ENCODE results near the gene PTPN5.

The PTPN5 gene

DNA sequence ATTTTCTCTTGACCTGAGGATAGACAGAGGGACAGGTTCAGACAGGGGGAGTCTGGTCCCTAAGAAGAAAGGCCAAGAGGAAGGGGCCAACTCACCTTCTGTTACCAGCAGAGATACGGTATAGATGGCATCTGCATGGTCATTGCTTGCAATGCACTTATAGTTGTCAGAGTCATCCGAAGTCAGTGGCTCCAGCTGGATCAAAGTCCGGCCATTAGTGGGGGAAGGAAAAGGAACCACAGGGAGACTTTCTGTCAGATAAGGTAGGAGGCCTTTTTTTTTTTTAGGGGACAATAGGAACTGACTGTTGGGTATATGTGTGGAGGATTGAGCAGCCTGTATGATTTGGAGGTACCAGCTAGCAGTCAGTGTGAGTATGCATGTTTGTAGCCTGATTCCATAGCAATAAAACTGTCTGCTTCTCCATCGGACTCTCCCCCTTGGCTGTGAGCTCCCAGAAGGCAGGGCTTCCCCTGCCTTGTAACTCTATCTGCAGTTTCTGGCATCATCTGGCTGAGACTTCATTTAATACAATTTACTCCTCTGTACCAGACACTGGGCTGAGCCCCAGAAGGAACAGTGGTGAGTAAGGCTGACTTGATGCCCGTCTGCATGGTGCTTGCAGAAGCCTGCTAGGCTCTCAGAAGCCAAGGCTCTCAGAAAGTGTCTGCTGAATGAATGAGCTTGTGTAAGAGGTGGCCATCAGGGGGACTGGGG, 71.3 kb downstream of the PTPN5 start:
- H3K27me3 ChIP-seq (ENCODE audit: control insufficient read depth, insufficient read depth, low read length) = peaks cover 22% of the 10 kb centered on the region
- peak overlapping the region; percentile 83 for H3K4me3 ChIP-seq (ENCODE audit: low read depth, low read length)
- H3K9ac ChIP-seq (ENCODE audit: low read depth, low read length) = no peak overlapping the region
- no peaks in the 10 kb centered on the region for H3K36me3 ChIP-seq (ENCODE audit: control insufficient read depth, insufficient read depth, low read length)
- peaks cover 6% of the 10 kb centered on the region for H3K4me1 ChIP-seq (ENCODE audit: control insufficient read depth, insufficient read depth, low read length)
- no peaks in the 10 kb centered on the region for H3K9me3 ChIP-seq (ENCODE audit: control insufficient read depth, insufficient read depth, low read length)

GRCh38 chr11:18715476-18715875, 76.1 kb downstream of the PTPN5 start:
- Histone ChIP-seq H3K36me3 (ENCODE audit: control insufficient read depth, insufficient read depth, low read length) (no peaks in the 10 kb centered on the region), H3K9me3 (ENCODE audit: control insufficient read depth, insufficient read depth, low read length) (no peaks in the 10 kb centered on the region), H3K27me3 (ENCODE audit: control insufficient read depth, insufficient read depth, low read length) (peaks cover 20% of the 10 kb centered on the region), H3K9ac (ENCODE audit: low read depth, low read length) (no peak overlapping the region), H3K4me1 (ENCODE audit: control insufficient read depth, insufficient read depth, low read length) (no peaks in the 10 kb centered on the region), H3K4me3 (ENCODE audit: low read depth, low read length) (no peak overlapping the region)

GRCh38 chr11:18714443-18714780, 77.2 kb downstream of the PTPN5 start:
- Histone ChIP-seq H3K4me3 (ENCODE audit: low read depth, low read length) (no peak overlapping the region), H3K4me1 (ENCODE audit: control insufficient read depth, insufficient read depth, low read length) (no peaks in the 10 kb centered on the region), H3K27me3 (ENCODE audit: control insufficient read depth, insufficient read depth, low read length) (peaks cover 9% of the 10 kb centered on the region)

DNA sequence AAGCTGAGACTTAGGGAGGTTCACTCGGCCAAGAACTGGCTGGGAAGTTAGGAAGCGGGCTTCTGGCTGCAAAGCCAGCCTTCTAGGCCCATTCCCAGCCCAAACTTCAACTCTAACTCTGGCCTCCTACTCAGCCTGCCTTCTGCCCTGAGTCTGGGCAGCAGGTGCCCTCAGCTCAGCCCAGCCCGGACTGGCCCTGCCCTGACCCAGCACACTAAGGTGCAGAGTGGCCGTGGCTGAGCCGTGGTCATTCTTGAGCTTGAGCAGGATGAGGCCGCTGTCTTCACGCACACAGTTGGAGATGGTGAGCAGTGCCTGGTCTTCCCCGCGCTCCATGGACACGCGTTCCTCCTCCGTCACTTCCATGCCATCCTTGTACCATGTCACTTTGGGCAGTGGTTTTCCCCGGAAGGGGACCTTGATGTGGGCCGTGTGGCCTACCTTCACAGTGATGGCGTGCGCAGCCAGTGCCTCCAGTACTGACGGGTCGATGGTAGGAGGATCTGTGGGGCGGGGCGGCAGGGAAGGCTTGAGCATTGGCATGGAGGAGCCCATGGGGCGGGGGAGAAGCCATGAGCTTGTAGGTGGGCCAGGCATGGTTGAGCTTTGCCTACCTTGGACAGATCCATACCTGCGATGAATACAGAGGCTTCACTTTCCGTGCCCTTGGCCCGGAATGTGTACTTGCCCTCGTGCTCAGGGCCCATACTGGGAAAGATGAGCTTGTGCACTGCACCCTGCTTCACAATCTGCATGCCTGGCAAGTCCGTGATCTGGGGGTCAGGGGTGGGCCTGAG, 77.8 kb downstream of the PTPN5 start:
- no peak overlapping the region for H3K9ac ChIP-seq (ENCODE audit: low read depth, low read length)
- no peaks in the 10 kb centered on the region for H3K9me3 ChIP-seq (ENCODE audit: control insufficient read depth, insufficient read depth, low read length)
- H3K36me3 ChIP-seq (ENCODE audit: control insufficient read depth, insufficient read depth, low read length) = no peaks in the 10 kb centered on the region
- H3K27me3 ChIP-seq (ENCODE audit: control insufficient read depth, insufficient read depth, low read length) = peaks cover 12% of the 10 kb centered on the region
- H3K4me1 ChIP-seq (ENCODE audit: control insufficient read depth, insufficient read depth, low read length) = no peaks in the 10 kb centered on the region
- no peak overlapping the region for H3K4me3 ChIP-seq (ENCODE audit: low read depth, low read length)

More at GRCh38 chr11:18714443-18714780, 77.2 kb downstream of the PTPN5 start:
- Histone ChIP-seq H3K9me3 (ENCODE audit: control insufficient read depth, insufficient read depth, low read length) (no peaks in the 10 kb centered on the region), H3K36me3 (ENCODE audit: control insufficient read depth, insufficient read depth, low read length) (no peaks in the 10 kb centered on the region), H3K9ac (ENCODE audit: low read depth, low read length) (no peak overlapping the region)

DNA sequence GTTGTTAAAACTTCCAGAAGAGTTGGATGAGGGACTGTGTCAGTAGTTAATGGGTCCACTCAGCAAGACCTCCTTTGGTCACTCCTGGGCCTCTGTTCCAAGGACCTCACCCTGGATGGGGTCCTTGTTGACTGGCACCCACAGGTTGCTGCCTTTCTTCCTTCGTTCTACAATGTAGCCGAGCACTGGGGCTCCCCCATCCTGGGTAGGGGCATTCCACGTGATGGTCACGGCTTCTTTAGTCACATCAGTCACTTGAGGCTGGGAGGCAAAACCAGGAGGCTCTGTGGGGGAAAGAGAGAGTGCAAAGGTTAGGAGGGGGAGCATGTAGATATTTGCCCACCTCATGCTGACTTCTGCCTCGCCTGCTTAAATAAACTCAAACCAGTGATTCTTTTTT, 81.1 kb downstream of the PTPN5 start:
- Histone ChIP-seq H3K36me3 (ENCODE audit: control insufficient read depth, insufficient read depth, low read length) (no peaks in the 10 kb centered on the region), H3K9ac (ENCODE audit: low read depth, low read length) (no peak overlapping the region), H3K4me3 (ENCODE audit: low read depth, low read length) (no peak overlapping the region), H3K9me3 (ENCODE audit: control insufficient read depth, insufficient read depth, low read length) (no peaks in the 10 kb centered on the region), H3K4me1 (ENCODE audit: control insufficient read depth, insufficient read depth, low read length) (no peaks in the 10 kb centered on the region), H3K27me3 (ENCODE audit: control insufficient read depth, insufficient read depth, low read length) (peaks cover 16% of the 10 kb centered on the region)

DNA sequence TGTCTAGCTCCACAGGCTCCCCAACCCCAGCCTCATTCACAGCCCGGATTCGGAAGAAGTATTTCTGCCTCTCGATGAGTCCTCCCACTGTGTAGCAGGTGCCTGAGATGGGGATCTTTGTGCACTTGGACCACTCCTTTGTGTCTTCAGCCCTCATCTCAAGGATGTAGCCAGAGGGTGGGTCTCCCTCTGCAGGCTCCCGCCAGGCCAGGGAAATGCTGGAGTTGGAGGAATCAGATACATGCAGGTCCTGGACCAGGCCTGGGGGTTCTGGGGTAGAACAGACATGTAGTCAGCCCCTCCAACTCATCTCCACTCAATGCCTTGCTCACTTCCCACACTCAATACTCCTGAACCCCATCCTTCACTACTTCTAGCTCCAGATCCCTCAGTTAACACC, 82.2 kb downstream of the PTPN5 start:
- H3K4me1 ChIP-seq (ENCODE audit: control insufficient read depth, insufficient read depth, low read length) = peaks cover 3% of the 10 kb centered on the region
- H3K9me3 ChIP-seq (ENCODE audit: control insufficient read depth, insufficient read depth, low read length) = no peaks in the 10 kb centered on the region
- H3K4me3 ChIP-seq (ENCODE audit: low read depth, low read length) = no peak overlapping the region
- H3K36me3 ChIP-seq (ENCODE audit: control insufficient read depth, insufficient read depth, low read length) = no peaks in the 10 kb centered on the region
- H3K27me3 ChIP-seq (ENCODE audit: control insufficient read depth, insufficient read depth, low read length) = peaks cover 26% of the 10 kb centered on the region
- no peak overlapping the region for H3K9ac ChIP-seq (ENCODE audit: low read depth, low read length)

- Histone ChIP-seq H3K9me3 (ENCODE audit: control insufficient read depth, insufficient read depth, low read length) (no peaks in the 10 kb centered on the region), H3K4me1 (ENCODE audit: control insufficient read depth, insufficient read depth, low read length) (peaks cover 3% of the 10 kb centered on the region), H3K36me3 (ENCODE audit: control insufficient read depth, insufficient read depth, low read length) (no peaks in the 10 kb centered on the region), H3K9ac (ENCODE audit: low read depth, low read length) (no peak overlapping the region), H3K4me3 (ENCODE audit: low read depth, low read length) (no peak overlapping the region), H3K27me3 (ENCODE audit: control insufficient read depth, insufficient read depth, low read length) (peaks cover 32% of the 10 kb centered on the region)
These were observed 83.7 kb downstream of the PTPN5 start for GRCh38 chr11:18707811-18708340.

DNA sequence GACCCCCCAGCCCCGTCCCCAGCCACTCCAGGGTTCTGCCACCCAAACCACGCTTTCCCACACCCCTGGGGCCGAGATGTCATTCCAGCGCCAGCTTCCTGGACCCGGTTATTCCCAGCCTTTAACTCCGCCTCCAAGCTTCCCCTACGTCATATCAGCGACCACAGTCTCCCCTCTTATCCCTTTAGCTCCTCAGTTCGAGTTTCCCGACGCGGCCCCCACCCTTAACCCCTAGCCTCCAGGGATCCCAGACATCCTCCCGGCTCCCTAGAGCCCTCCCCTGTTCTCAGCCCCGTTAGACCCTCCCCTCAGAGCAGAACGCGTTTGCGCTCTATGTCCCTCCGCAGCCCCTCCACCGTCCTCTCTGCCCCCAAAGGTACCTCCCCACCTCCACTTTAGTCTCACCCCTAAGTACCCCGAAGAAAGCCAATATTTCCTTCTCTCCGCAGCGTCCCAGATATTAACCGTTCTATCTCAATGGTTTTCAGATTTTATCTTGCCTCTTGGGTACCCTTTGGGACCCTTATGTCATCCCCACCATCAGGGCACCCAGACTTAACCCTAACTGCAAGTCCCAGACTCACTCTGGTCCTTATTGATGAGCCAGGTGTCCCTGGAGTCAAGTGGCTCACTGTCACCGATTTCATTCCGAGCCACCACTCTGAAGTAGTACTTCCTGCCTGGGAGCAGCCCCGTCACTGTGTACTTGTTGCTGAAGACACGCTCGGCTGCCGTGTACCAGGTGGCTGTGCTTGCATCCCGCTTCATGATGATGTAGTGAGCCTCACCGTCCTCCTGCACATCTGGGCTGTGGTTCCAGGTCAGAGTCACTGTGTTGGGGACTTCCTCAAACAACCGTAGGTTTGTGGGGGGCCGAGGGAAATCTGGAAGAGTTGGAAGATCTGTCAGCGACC, 85.0 kb downstream of the PTPN5 start:
- H3K9me3 ChIP-seq (ENCODE audit: control insufficient read depth, insufficient read depth, low read length) = no peaks in the 10 kb centered on the region
- H3K4me3 ChIP-seq (ENCODE audit: low read depth, low read length) = peak overlapping the region; percentile 66
- peaks cover 30% of the 10 kb centered on the region for H3K27me3 ChIP-seq (ENCODE audit: control insufficient read depth, insufficient read depth, low read length)
- no peaks in the 10 kb centered on the region for H3K36me3 ChIP-seq (ENCODE audit: control insufficient read depth, insufficient read depth, low read length)
- H3K4me1 ChIP-seq (ENCODE audit: control insufficient read depth, insufficient read depth, low read length) = peaks cover 3% of the 10 kb centered on the region
- no peak overlapping the region for H3K9ac ChIP-seq (ENCODE audit: low read depth, low read length)

DNA sequence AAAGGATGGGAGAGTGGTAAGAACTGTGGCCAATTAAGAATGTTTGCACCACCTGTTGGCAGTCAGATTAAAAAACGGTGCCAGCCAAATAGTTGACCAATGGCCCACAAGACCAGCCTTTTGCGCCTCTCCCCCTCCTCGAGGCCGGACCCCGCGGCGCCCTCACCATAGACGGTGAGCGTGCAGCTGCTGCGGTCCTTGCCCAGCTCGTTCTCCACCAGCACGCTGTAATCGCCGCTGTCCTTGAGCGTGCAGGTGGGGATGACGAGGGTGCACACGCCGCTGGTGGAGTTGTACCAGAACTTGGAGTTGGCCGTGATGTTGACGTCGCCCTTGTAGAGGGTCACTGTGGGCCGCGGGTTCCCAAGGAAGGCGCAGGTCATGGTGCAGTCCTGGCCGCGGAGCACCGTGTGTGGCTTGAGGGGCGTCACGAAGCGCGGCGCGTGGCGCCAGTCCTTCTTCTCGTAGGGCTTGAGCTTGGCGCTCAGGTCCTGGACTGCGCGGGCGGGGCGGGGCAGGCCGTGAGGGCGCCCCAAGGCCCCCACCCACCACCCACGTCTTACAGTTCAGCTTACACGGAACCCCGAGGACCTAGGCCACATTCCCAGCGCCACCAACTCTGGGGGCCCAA, 85.8 kb downstream of the PTPN5 start:
- no peaks in the 10 kb centered on the region for H3K36me3 ChIP-seq (ENCODE audit: control insufficient read depth, insufficient read depth, low read length)
- H3K4me1 ChIP-seq (ENCODE audit: control insufficient read depth, insufficient read depth, low read length) = peaks cover 3% of the 10 kb centered on the region
- no peaks in the 10 kb centered on the region for H3K9me3 ChIP-seq (ENCODE audit: control insufficient read depth, insufficient read depth, low read length)
- H3K4me3 ChIP-seq (ENCODE audit: low read depth, low read length) = peak overlapping the region; percentile 79
- H3K27me3 ChIP-seq (ENCODE audit: control insufficient read depth, insufficient read depth, low read length) = peaks cover 30% of the 10 kb centered on the region
- peak overlapping the region; percentile 47 for H3K9ac ChIP-seq (ENCODE audit: low read depth, low read length)

- Histone ChIP-seq H3K27me3 (ENCODE audit: control insufficient read depth, insufficient read depth, low read length) (peaks cover 37% of the 10 kb centered on the region), H3K9ac (ENCODE audit: low read depth, low read length) (no peak overlapping the region), H3K9me3 (ENCODE audit: control insufficient read depth, insufficient read depth, low read length) (no peaks in the 10 kb centered on the region), H3K36me3 (ENCODE audit: control insufficient read depth, insufficient read depth, low read length) (no peaks in the 10 kb centered on the region), H3K4me3 (ENCODE audit: low read depth, low read length) (no peak overlapping the region), H3K4me1 (ENCODE audit: control insufficient read depth, insufficient read depth, low read length) (peaks cover 5% of the 10 kb centered on the region)
These were observed 86.9 kb downstream of the PTPN5 start for GRCh38 chr11:18704698-18705097.

DNA sequence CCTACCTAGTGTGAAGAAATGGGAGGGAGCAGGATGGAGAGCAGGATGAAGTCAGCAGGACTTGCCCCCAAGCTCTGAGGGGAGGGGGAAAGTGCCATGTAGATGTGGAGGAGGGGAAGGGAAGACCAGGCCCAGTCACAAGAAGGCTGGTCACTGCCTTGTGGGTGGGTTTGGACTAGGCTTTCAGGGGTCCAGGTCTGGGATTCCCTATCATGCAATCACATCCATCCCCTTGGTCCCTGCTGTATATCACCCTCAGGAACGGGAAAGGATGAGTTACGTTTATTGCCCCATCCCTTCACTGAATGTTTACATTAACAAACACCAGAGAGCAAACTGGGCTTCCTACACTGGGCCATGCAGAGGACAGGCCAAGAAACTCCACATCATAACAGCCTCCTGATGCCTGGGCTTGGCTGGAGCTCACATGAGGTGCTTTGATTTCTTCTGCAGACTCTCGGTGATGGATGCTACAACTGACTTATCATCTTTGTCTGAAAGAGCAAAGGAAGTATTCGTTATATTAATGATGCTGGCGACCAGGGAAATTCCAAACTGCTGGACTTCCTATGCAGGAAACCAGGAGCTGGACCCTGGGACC, 87.5 kb downstream of the PTPN5 start:
- Histone ChIP-seq H3K36me3 (ENCODE audit: control insufficient read depth, insufficient read depth, low read length) (no peaks in the 10 kb centered on the region), H3K9me3 (ENCODE audit: control insufficient read depth, insufficient read depth, low read length) (no peaks in the 10 kb centered on the region), H3K27me3 (ENCODE audit: control insufficient read depth, insufficient read depth, low read length) (peaks cover 39% of the 10 kb centered on the region)

More for the DNA sequence above, 87.5 kb downstream of the PTPN5 start:
- H3K4me1 ChIP-seq (ENCODE audit: control insufficient read depth, insufficient read depth, low read length) = peaks cover 5% of the 10 kb centered on the region
- no peak overlapping the region for H3K9ac ChIP-seq (ENCODE audit: low read depth, low read length)
- H3K4me3 ChIP-seq (ENCODE audit: low read depth, low read length) = no peak overlapping the region

All from iPS-15b (cell line).